WTC11 (cell line): ENCODE data around the gene SPRED2.

Source experiments
- ESRRA ChIP-seq: sonication (generic); formaldehyde crosslinking; IDR thresholded peaks from 2 replicates; pipeline ENCODE4 v1.8.1; 2022; ENCODE audit warnings: mild to moderate bottlenecking, missing genetic modification reagents, borderline replicate concordance
- FOXJ3 ChIP-seq: sonication (generic); formaldehyde crosslinking; IDR thresholded peaks from 2 replicates; pipeline ENCODE4 v1.9.0; 2021; ENCODE audit warnings: missing genetic modification reagents, mild to moderate bottlenecking, borderline replicate concordance
- FOXK1 ChIP-seq: sonication (generic); formaldehyde crosslinking; IDR thresholded peaks from 2 replicates; pipeline ENCODE4 v1.8.0; 2022; ENCODE audit warnings: mild to moderate bottlenecking, moderate library complexity, missing genetic modification reagents
- NR3C1 ChIP-seq: sonication (generic); formaldehyde crosslinking; conservative IDR thresholded peaks from 2 replicates; pipeline ENCODE4 v1.8.1; 2023; ENCODE audit warnings: low read depth, mild to moderate bottlenecking, missing genetic modification reagents
- TF ChIP-seq, protein P1 (sequence below): fragments of 200-600 bp; IDR thresholded peaks from 2 replicates; pipeline ENCODE4 v1.8.0; 2022; ENCODE audit warnings: antibody characterized with exemption
- TF ChIP-seq, protein P2 (sequence below): sonication (generic); formaldehyde crosslinking; IDR thresholded peaks from 2 replicates; pipeline ENCODE4 v1.8.1; 2022; ENCODE audit warnings: low read depth, mild to moderate bottlenecking, moderate library complexity, missing genetic modification reagents, borderline replicate concordance
- TF ChIP-seq, protein P3 (sequence below): sonication (generic); formaldehyde crosslinking; IDR thresholded peaks from 2 replicates; pipeline ENCODE4 v1.8.1; 2023; ENCODE audit warnings: mild to moderate bottlenecking, moderate library complexity, missing genetic modification reagents

DNA sequence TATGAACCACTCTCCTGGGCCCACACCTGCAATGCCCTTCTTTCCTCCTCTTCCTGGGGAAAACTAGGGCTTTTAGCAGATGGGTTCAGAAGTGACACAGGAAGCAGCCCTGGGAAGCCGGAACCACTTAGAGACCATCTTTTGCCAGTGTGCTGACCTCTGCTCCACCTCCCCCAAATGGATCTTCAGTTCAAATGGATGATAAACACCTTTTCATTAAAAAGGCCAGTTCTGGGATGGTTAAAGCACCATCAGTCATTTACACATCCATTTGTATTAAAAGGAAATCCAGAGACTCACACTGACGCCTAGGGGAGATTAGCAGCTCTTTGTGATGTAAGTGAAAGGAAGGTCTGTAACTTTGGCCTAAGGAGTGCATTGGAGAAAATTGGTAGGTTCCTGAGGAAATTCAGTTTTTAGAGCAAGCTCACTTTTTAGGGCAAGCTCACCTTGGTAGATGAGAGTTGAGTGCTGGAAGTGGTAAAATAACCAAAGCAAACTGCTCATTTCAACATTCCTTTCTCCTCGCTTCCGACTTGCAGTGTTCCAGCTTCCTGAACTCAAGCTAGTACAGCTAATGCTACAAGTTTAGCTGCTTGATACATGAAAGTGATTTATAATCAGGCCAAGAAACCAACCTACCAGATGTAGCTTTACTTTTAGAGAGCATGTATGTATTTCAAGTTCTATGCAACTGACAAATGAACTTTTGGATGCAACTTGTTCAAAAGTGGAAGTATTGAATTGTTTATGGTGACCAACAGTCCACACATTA lies 157.1 kb downstream of the SPRED2 start:
- TF ChIP-seq, protein P1, sequence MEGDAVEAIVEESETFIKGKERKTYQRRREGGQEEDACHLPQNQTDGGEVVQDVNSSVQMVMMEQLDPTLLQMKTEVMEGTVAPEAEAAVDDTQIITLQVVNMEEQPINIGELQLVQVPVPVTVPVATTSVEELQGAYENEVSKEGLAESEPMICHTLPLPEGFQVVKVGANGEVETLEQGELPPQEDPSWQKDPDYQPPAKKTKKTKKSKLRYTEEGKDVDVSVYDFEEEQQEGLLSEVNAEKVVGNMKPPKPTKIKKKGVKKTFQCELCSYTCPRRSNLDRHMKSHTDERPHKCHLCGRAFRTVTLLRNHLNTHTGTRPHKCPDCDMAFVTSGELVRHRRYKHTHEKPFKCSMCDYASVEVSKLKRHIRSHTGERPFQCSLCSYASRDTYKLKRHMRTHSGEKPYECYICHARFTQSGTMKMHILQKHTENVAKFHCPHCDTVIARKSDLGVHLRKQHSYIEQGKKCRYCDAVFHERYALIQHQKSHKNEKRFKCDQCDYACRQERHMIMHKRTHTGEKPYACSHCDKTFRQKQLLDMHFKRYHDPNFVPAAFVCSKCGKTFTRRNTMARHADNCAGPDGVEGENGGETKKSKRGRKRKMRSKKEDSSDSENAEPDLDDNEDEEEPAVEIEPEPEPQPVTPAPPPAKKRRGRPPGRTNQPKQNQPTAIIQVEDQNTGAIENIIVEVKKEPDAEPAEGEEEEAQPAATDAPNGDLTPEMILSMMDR, result no peak
- TF ChIP-seq FOXJ3 (no peak), ESRRA (no peak), NR3C1 (no peak), FOXK1 (CRISPR knock-in tag) (peak; percentile 89)
- TF ChIP-seq, protein P2, sequence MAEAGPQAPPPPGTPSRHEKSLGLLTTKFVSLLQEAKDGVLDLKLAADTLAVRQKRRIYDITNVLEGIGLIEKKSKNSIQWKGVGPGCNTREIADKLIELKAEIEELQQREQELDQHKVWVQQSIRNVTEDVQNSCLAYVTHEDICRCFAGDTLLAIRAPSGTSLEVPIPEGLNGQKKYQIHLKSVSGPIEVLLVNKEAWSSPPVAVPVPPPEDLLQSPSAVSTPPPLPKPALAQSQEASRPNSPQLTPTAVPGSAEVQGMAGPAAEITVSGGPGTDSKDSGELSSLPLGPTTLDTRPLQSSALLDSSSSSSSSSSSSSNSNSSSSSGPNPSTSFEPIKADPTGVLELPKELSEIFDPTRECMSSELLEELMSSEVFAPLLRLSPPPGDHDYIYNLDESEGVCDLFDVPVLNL, result no peak
- TF ChIP-seq, protein P3, sequence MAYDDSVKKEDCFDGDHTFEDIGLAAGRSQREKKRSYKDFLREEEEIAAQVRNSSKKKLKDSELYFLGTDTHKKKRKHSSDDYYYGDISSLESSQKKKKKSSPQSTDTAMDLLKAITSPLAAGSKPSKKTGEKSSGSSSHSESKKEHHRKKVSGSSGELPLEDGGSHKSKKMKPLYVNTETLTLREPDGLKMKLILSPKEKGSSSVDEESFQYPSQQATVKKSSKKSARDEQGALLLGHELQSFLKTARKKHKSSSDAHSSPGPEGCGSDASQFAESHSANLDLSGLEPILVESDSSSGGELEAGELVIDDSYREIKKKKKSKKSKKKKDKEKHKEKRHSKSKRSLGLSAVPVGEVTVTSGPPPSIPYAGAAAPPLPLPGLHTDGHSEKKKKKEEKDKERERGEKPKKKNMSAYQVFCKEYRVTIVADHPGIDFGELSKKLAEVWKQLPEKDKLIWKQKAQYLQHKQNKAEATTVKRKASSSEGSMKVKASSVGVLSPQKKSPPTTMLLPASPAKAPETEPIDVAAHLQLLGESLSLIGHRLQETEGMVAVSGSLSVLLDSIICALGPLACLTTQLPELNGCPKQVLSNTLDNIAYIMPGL (CRISPR knock-in tag), result no peak
